Activated naive CD8-positive, alpha-beta T cell treated with anti-CD3 and anti-CD28 coated beads, Interleukin-2, amount 10 ng/mL, durations not matched to agents 7 days and 5 days (primary cell): ENCODE measurements around the gene IL17RA. TPM values are rescaled to one million over a fixed set of nuclear protein-coding genes. Genes with fewer than 3 reads are reported as not detected.
A peak's percentile ranks its signal among the peaks of the same experiment; 100 is the strongest.

Experiments used
- ATAC-seq: fragments of 150-1000 bp; cut with Tn5 transposase; one replicate; pipeline ENCODE4 v1.10.0; 2021; ENCODE audit warnings: low read depth, moderate library complexity
- POLR2A ChIA-PET: fragments of 350-600 bp; sonication (Branson Sonifier 250); formaldehyde crosslinking; loops from one replicate; lab custom pipeline; 2021; ENCODE audit warnings: antibody characterized with exemption; lab: Charles Lee
- DNase-seq: peaks from one replicate; pipeline ENCODE4 v3.0.0; 2021
- H3K27ac Mint-ChIP-seq: one replicate; pipeline ENCODE4 v1.8.0; 2022; ENCODE audit warnings: mild to moderate bottlenecking, mixed read lengths
- H3K27me3 Mint-ChIP-seq: one replicate; pipeline ENCODE4 v1.8.0; 2022; ENCODE audit warnings: mild to moderate bottlenecking, moderate library complexity, mixed read lengths
- H3K36me3 Mint-ChIP-seq: one replicate; pipeline ENCODE4 v1.8.0; 2021; ENCODE audit warnings: mild to moderate bottlenecking, mixed read lengths
- H3K4me1 Mint-ChIP-seq: one replicate; pipeline ENCODE4 v1.8.0; 2021; ENCODE audit warnings: mixed read lengths
- H3K4me3 Mint-ChIP-seq: one replicate; pipeline ENCODE4 v1.8.0; 2022; ENCODE audit warnings: mild to moderate bottlenecking, moderate library complexity, mixed read lengths
- H3K9me3 Mint-ChIP-seq: one replicate; pipeline ENCODE4 v1.8.0; 2021; ENCODE audit warnings: mixed read lengths
- total RNA-seq, 2 experiments: library from RNA; stranded (reverse); gene quantifications; one replicate each; pipeline ENCODE4 v1.2.3, GENCODE V29; 2021

IL17RA gene
- total RNA-seq, 2 experiments from 2014 or later, result 46.7 to 48.0 TPM

- H3K4me1 Mint-ChIP-seq, result peaks cover 56% of the 10 kb centered on the region
- POLR2A ChIA-PET, result interaction anchor here (0.5 to 3.5 kb wide), 11 partner anchors 8 to 143 kb away, joined by 3 to 18 read pairs (median 5); no protein-coding TSS in a partner anchor
- no peaks in the 10 kb centered on the region for H3K27me3 Mint-ChIP-seq
- peak; percentile 62 for DNase-seq
- ATAC-seq, result peak; percentile 6
- H3K36me3 Mint-ChIP-seq, result peaks cover 14% of the 10 kb centered on the region
- no peaks in the 10 kb centered on the region for H3K9me3 Mint-ChIP-seq
- peak overlapping the region; percentile 87 for H3K27ac Mint-ChIP-seq
- peak overlapping the region; percentile 89 for H3K4me3 Mint-ChIP-seq
Measured at GRCh38 chr22:17087498-17088131, 2.8 kb downstream of the IL17RA start.

DNA sequence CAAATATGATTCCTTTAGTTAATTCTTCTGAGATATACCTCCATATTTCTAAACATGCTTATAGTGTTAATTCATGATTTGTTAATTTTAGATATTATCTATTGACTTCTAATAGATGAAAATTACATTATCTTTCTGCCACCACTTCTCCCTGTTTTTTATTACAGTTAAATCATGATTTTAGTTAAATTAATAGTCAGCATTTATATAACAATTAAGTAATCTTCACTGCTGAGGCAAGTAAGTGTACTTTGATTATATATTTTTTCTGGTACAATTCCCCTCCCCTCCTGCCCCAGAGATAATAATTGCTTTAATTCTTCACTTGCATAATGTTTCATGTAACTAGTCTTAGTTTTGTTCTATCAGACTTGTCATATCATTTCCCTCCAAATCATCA lies 5.8 kb downstream of the IL17RA start:
- Mint-ChIP-seq H3K36me3 (peaks cover 18% of the 10 kb centered on the region), H3K4me3 (no peak overlapping the region), H3K27ac (no peak overlapping the region), H3K9me3 (no peaks in the 10 kb centered on the region), H3K4me1 (peaks cover 60% of the 10 kb centered on the region), H3K27me3 (no peaks in the 10 kb centered on the region)
- no peak for ATAC-seq
- POLR2A ChIA-PET, result no interaction called here
- DNase-seq, result no peak

DNA sequence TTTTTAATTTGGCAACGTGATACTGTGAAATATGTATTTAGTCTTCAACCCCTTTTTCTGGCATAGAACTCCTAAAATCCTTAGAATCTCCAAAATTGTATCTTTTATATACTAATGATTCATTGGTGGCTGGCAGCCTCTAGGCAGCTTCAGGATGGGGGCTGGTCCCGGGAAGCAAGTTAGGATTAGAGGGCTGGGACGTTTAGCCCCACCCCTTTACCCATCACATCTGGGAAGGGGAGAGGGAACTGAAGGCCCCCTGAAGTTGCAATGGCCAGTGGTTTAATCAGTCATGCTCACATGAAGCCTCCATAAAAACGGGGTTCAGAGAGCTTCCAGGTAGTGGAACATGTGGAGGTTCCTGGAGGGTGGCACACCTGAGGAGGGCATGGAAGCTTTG lies 7.1 kb downstream of the IL17RA start:
- POLR2A ChIA-PET, result interaction anchor here (1.0 to 1.6 kb wide), 2 partner anchors 15 to 80 kb away, joined by 3 to 6 read pairs; no protein-coding TSS in a partner anchor
- ATAC-seq (no peak), DNase-seq (peak; percentile 0)
- Mint-ChIP-seq H3K27me3 (no peaks in the 10 kb centered on the region), H3K4me3 (no peak overlapping the region), H3K4me1 (peaks cover 54% of the 10 kb centered on the region), H3K9me3 (no peaks in the 10 kb centered on the region), H3K27ac (no peak overlapping the region), H3K36me3 (peaks cover 17% of the 10 kb centered on the region)

GRCh38 chr22:17093081-17093480 lies 8.3 kb downstream of the IL17RA start:
- Mint-ChIP-seq H3K4me1 (peaks cover 53% of the 10 kb centered on the region), H3K27ac (no peak overlapping the region), H3K36me3 (peaks cover 20% of the 10 kb centered on the region), H3K27me3 (no peaks in the 10 kb centered on the region), H3K9me3 (no peaks in the 10 kb centered on the region), H3K4me3 (no peak overlapping the region)
- POLR2A ChIA-PET, result interaction anchor here (1.6 kb wide), 1 partner anchor 14 kb away, joined by 6 read pairs; no protein-coding TSS in a partner anchor
- DNase-seq (no peak), ATAC-seq (no peak)

DNA sequence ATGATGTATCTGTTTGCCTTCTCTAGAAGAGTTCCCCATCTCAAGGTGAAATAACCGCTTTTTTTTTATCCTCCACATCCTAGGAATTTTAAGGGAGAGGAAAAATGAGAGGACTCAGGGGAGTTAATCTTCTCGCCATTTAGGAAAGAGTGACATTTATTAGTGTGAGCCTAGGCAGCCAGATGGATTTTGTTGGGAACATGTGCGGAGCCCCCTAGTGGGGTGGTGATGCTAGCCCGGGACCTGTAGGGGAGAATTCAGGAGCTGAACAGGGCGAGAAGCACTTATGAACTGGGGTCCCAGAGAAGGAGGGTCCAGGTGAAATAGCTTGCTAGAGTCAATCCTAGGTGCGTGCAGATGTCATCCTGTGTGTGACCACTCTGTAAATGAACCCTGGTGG lies 10.7 kb downstream of the IL17RA start:
- ATAC-seq, result no peak
- peaks cover 31% of the 10 kb centered on the region for H3K36me3 Mint-ChIP-seq
- H3K9me3 Mint-ChIP-seq, result no peaks in the 10 kb centered on the region
- DNase-seq, result peak; percentile 15
- POLR2A ChIA-PET, result interaction anchor here (0.6 to 1.4 kb wide), 3 partner anchors 9 to 97 kb away, joined by 4 read pairs; no protein-coding TSS in a partner anchor
- H3K4me3 Mint-ChIP-seq, result no peak overlapping the region
- H3K27me3 Mint-ChIP-seq, result no peaks in the 10 kb centered on the region
- peaks cover 62% of the 10 kb centered on the region for H3K4me1 Mint-ChIP-seq
- H3K27ac Mint-ChIP-seq, result no peak overlapping the region

- POLR2A ChIA-PET, result interaction anchor here (0.9 to 1.4 kb wide), 2 partner anchors 9 to 20 kb away, joined by 4 read pairs; no protein-coding TSS in a partner anchor
- no peak overlapping the region for H3K27ac Mint-ChIP-seq
- peaks cover 61% of the 10 kb centered on the region for H3K4me1 Mint-ChIP-seq
- H3K9me3 Mint-ChIP-seq, result no peaks in the 10 kb centered on the region
- H3K36me3 Mint-ChIP-seq, result peaks cover 32% of the 10 kb centered on the region
- ATAC-seq, result no peak
- DNase-seq, result no peak
- no peaks in the 10 kb centered on the region for H3K27me3 Mint-ChIP-seq
- H3K4me3 Mint-ChIP-seq, result no peak overlapping the region
Measured at GRCh38 chr22:17096071-17096470, 11.3 kb downstream of the IL17RA start.

DNA sequence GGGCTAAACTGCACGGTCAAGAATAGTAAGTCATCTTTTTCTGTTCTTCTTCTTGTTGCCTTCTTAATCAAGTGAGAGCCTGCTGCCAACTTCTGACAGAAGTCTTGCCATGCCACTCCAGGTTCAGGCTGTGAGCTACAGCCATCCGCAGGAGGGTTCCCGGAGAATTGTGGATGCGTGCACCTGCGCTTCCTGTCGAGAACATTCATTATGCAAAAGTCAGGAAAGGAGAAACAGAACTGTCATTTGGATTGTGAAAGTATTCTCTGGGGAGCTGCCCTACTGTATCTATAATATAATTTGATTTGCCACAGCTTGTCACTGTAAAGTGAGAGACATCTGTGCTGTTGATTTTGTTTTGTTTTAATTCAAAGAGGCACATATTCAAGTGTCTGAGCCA lies 12.3 kb downstream of the IL17RA start:
- POLR2A ChIA-PET, result interaction anchor here (0.8 to 2.4 kb wide), 3 partner anchors 9 to 14 kb away, joined by 3 to 11 read pairs (median 5); no protein-coding TSS in a partner anchor
- Mint-ChIP-seq H3K4me3 (no peak overlapping the region), H3K9me3 (no peaks in the 10 kb centered on the region), H3K27ac (peak overlapping the region; percentile 30), H3K4me1 (peaks cover 58% of the 10 kb centered on the region), H3K27me3 (no peaks in the 10 kb centered on the region), H3K36me3 (peaks cover 41% of the 10 kb centered on the region)
- no peak for ATAC-seq
- DNase-seq, result peak; percentile 4

GRCh38 chr22:17097701-17098100 lies 12.9 kb downstream of the IL17RA start:
- ATAC-seq (no peak), DNase-seq (no peak)
- no peaks in the 10 kb centered on the region for H3K27me3 Mint-ChIP-seq
- H3K9me3 Mint-ChIP-seq, result no peaks in the 10 kb centered on the region
- peak overlapping the region; percentile 56 for H3K4me3 Mint-ChIP-seq
- peaks cover 60% of the 10 kb centered on the region for H3K4me1 Mint-ChIP-seq
- H3K27ac Mint-ChIP-seq, result peak overlapping the region; percentile 56
- POLR2A ChIA-PET, result interaction anchor here (0.8 to 2.4 kb wide), 6 partner anchors 9 to 20 kb away, joined by 3 to 11 read pairs (median 8); no protein-coding TSS in a partner anchor
- H3K36me3 Mint-ChIP-seq, result peaks cover 45% of the 10 kb centered on the region

- Mint-ChIP-seq H3K27ac (peak overlapping the region; percentile 80), H3K4me1 (peaks cover 58% of the 10 kb centered on the region), H3K4me3 (peak overlapping the region; percentile 56), H3K9me3 (no peaks in the 10 kb centered on the region), H3K27me3 (no peaks in the 10 kb centered on the region), H3K36me3 (peaks cover 49% of the 10 kb centered on the region)
- POLR2A ChIA-PET, result interaction anchor here (1.3 to 2.4 kb wide), 4 partner anchors 10 to 19 kb away, joined by 4 to 11 read pairs (median 10); no protein-coding TSS in a partner anchor
- ATAC-seq, result peak; percentile 87
- no peak for DNase-seq
Measured at GRCh38 chr22:17098379-17098819, 13.6 kb downstream of the IL17RA start.

GRCh38 chr22:17100621-17101020 lies 15.8 kb downstream of the IL17RA start:
- Mint-ChIP-seq H3K27me3 (no peaks in the 10 kb centered on the region), H3K4me3 (no peak overlapping the region), H3K36me3 (peaks cover 58% of the 10 kb centered on the region), H3K4me1 (peaks cover 50% of the 10 kb centered on the region), H3K27ac (peak overlapping the region; percentile 49), H3K9me3 (no peaks in the 10 kb centered on the region)
- no peak for ATAC-seq
- no peak for DNase-seq
- POLR2A ChIA-PET, result no interaction called here

- no peaks in the 10 kb centered on the region for H3K27me3 Mint-ChIP-seq
- ATAC-seq (no peak), DNase-seq (no peak)
- H3K9me3 Mint-ChIP-seq, result no peaks in the 10 kb centered on the region
- H3K4me3 Mint-ChIP-seq, result no peak overlapping the region
- H3K36me3 Mint-ChIP-seq, result peaks cover 62% of the 10 kb centered on the region
- POLR2A ChIA-PET, result interaction anchor here (1.0 to 1.1 kb wide), 2 partner anchors 9 to 16 kb away, joined by 3 to 4 read pairs; no protein-coding TSS in a partner anchor
- peaks cover 56% of the 10 kb centered on the region for H3K4me1 Mint-ChIP-seq
- no peak overlapping the region for H3K27ac Mint-ChIP-seq
Measured at GRCh38 chr22:17101475-17102296, 16.9 kb downstream of the IL17RA start.

DNA sequence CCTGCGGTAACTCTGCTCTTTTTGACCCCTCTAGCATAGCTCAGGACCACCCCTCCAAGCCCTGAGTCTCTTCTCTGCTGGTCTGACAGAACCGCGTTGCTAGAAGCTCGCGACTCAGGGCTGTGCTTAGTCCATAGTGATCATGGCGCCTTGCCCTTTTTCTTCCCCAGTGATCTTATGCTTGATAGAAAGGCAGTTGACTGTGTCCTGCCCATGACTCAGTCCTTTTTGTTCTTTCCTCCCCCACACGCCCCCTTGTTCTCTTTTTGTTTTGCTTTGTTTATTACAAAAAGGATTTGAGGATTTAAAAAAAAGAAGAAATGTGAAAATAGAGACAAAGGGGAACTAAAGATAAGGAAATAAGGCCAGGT lies 17.5 kb downstream of the IL17RA start:
- Mint-ChIP-seq H3K27ac (no peak overlapping the region), H3K4me1 (peaks cover 57% of the 10 kb centered on the region), H3K9me3 (no peaks in the 10 kb centered on the region), H3K36me3 (peaks cover 63% of the 10 kb centered on the region), H3K27me3 (no peaks in the 10 kb centered on the region), H3K4me3 (no peak overlapping the region)
- POLR2A ChIA-PET, result no interaction called here
- DNase-seq, result no peak
- no peak for ATAC-seq

GRCh38 chr22:17103351-17103750 lies 18.6 kb downstream of the IL17RA start:
- POLR2A ChIA-PET, result no interaction called here
- peaks cover 65% of the 10 kb centered on the region for H3K36me3 Mint-ChIP-seq
- ATAC-seq, result no peak
- H3K27me3 Mint-ChIP-seq, result no peaks in the 10 kb centered on the region
- H3K9me3 Mint-ChIP-seq, result no peaks in the 10 kb centered on the region
- DNase-seq, result no peak
- no peak overlapping the region for H3K4me3 Mint-ChIP-seq
- peaks cover 53% of the 10 kb centered on the region for H3K4me1 Mint-ChIP-seq
- H3K27ac Mint-ChIP-seq, result no peak overlapping the region
